ENCODE results near the gene S100A7A. TPM values are rescaled to one million over a fixed set of nuclear protein-coding genes. Genes with fewer than 3 reads are reported as not detected.

The S100A7A gene
- total and polyA plus RNA-seq, 2 of the 13 experiments (the other 11 are each of a cell fraction or from before 2014, with no cell fraction given): not detected

- DNase-seq (ENCODE audit: low spot score): peak; percentile 12
- Histone ChIP-seq H3K9me3 (ENCODE audit: low read length) (no peaks in the 10 kb centered on the region), H2AFZ (ENCODE audit: low read length) (no peak overlapping the region), H3K4me3 (replicated peaks in 1 of 3; ENCODE audit: insufficient read depth in 1 of 3, low read depth in 2 of 3, low read length in 3 of 3) (no peak overlapping the region), H3K36me3 (replicated peaks in 1 of 2; ENCODE audit: control insufficient read depth in 1 of 2, insufficient read depth in 2 of 2, low read length in 2 of 2) (no peaks in the 10 kb centered on the region), H3K27me3 (ENCODE audit: control insufficient read depth in 1 of 2, insufficient read depth in 2 of 2, low read length in 2 of 2) (peaks cover 0 to 3% of the 10 kb centered on the region in 2 experiments; a peak in 1 of 5 replicates), H3K79me2 (ENCODE audit: insufficient read depth, low read length) (no peaks in the 10 kb centered on the region), H3K27ac (ENCODE audit: extremely low read length, insufficient read depth, low read length) (no peak overlapping the region), H3K4me1 (ENCODE audit: insufficient read depth, low read length) (no peaks in the 10 kb centered on the region), H3K9ac (ENCODE audit: insufficient read depth, low read depth, low read length) (no peak overlapping the region), H4K20me1 (ENCODE audit: insufficient read depth, low read length) (no peaks in the 10 kb centered on the region), H3K4me2 (ENCODE audit: low read depth, low read length) (no peak overlapping the region)
- peak; percentile 52 for FAIRE-seq
- ATAC-seq: peak; percentile 86
- BruUV-seq (replicated peaks): no TSS peak
- 41% methylated on average over 15 of the region's 23 CpGs for WGBS (ENCODE audit: low lambda C conversion rate)
- in situ Hi-C loops (cut with HindIII; ENCODE audit: extremely low pct_ligation_motif_present, low pct_unique_long_range_greater_than_20kb) (no loop called here), intact Hi-C loops (cut with micrococcal nuclease; ENCODE audit: unreplicated experiment) (loop anchor here (1.0 kb wide), 1 partner anchor 29 kb away; no protein-coding TSS in a partner anchor)
- ChIA-PET POLR2A (no interaction called here), CTCF (ENCODE audit: low intra/inter-chr PET ratio, low total read pairs) (interaction anchor here (1.4 to 2.0 kb wide), 2 partner anchors 29 to 114 kb away, joined by 4 to 16 read pairs; no protein-coding TSS in a partner anchor)
- peak; percentile 71; the same call in 1 of the 2 replicates for TF ChIP-seq TFDP1 (CRISPR knock-in tag; IDR thresholded peaks at IDR 0.05; ENCODE audit: borderline replicate concordance)
- 0 out of 2 replicates have a peak, but pooled peaks have one; percentile 31 for TF ChIP-seq KDM2A (CRISPR knock-in tag; IDR thresholded peaks at IDR 0.05; ENCODE audit: borderline replicate concordance, low read depth)
- TF ChIP-seq HES4 (CRISPR knock-in tag; IDR thresholded peaks at IDR 0.05; ENCODE audit: borderline replicate concordance): no peak
- peak; percentile 59 for TF ChIP-seq STAG1 (CRISPR knock-in tag; IDR thresholded peaks at IDR 0.05)
- TF ChIP-seq ARID5B (CRISPR knock-in tag; IDR thresholded peaks at IDR 0.05): 0 out of 2 replicates have a peak, but pooled peaks have one; percentile 21
- no peak for TF ChIP-seq KLF11 (CRISPR knock-in tag; IDR thresholded peaks at IDR 0.05)
- TF ChIP-seq ZFY (CRISPR knock-in tag; IDR thresholded peaks at IDR 0.05): peak; percentile 29; the same call in 1 of the 2 replicates
- TF ChIP-seq ZKSCAN8 (CRISPR knock-in tag; IDR thresholded peaks at IDR 0.05; ENCODE audit: borderline replicate concordance): no peak
- peak; percentile 38; the same call in 1 of the 2 replicates for TF ChIP-seq SALL1 (CRISPR knock-in tag; IDR thresholded peaks at IDR 0.05)
- 0 out of 2 replicates have a peak, but pooled peaks have one; percentile 27 for TF ChIP-seq ZNF256 (CRISPR knock-in tag; conservative IDR thresholded peaks at IDR 0.05)
- peak; percentile 67 for TF ChIP-seq TFDP2 (CRISPR knock-in tag; IDR thresholded peaks at IDR 0.05)
- TF ChIP-seq MED13 (CRISPR knock-in tag; IDR thresholded peaks at IDR 0.05): no peak
- TF ChIP-seq FOSL2 (CRISPR knock-in tag; IDR thresholded peaks at IDR 0.05): 0 out of 2 replicates have a peak, but pooled peaks have one; percentile 18
- TF ChIP-seq MAX (IDR thresholded peaks at IDR 0.05): peak; percentile 84
- TF ChIP-seq CTCF (CRISPR knock-in tag; IDR thresholded peaks at IDR 0.05): peak; percentile 74
Measured at GRCh38 chr1:153465811-153466636, 49.7 kb downstream of the S100A7A start.
